GM10847 (cell line): ENCODE data around the gene RCC1.

Experiments
- POLR2A ChIP-seq: IDR thresholded peaks from 2 replicates; pipeline ENCODE4 v1.6.1; 2011; ENCODE audit not compliant: insufficient read length; ENCODE audit errors: extremely low read depth

The RCC1 gene

GRCh38 chr1:28505406-28506187, at the start of gene RCC1:
TSS of gene RCC1 (plus strand) at chr1:28506043. CDS start at chr1:28529867, 23,824 bp downstream.
- peak; percentile 88 for TF ChIP-seq POLR2A

- TF ChIP-seq POLR2A = no peak
Observed at GRCh38 chr1:28456078-28456477, 49.8 kb upstream of the RCC1 start.

- no peak for TF ChIP-seq POLR2A
Observed at GRCh38 chr1:28457678-28458077, 48.2 kb upstream of the RCC1 start.

- no peak for TF ChIP-seq POLR2A
Observed at GRCh38 chr1:28458237-28459228, 47.3 kb upstream of the RCC1 start.

GRCh38 chr1:28466226-28466778, 39.5 kb upstream of the RCC1 start:
- TF ChIP-seq POLR2A = no peak

GRCh38 chr1:28470146-28470545, 35.7 kb upstream of the RCC1 start:
- TF ChIP-seq POLR2A = no peak

GRCh38 chr1:28480308-28480707, 25.5 kb upstream of the RCC1 start:
- no peak for TF ChIP-seq POLR2A

- TF ChIP-seq POLR2A = no peak
Observed at GRCh38 chr1:28482138-28482537, 23.7 kb upstream of the RCC1 start.

GRCh38 chr1:28482702-28483101, 23.1 kb upstream of the RCC1 start:
- no peak for TF ChIP-seq POLR2A

GRCh38 chr1:28494737-28495136, 11.1 kb upstream of the RCC1 start:
- no peak for TF ChIP-seq POLR2A

GRCh38 chr1:28499553-28499952, 6.3 kb upstream of the RCC1 start:
- TF ChIP-seq POLR2A = no peak

GRCh38 chr1:28501925-28502324, 3.9 kb upstream of the RCC1 start:
- no peak for TF ChIP-seq POLR2A

- TF ChIP-seq POLR2A = no peak
Observed at GRCh38 chr1:28503117-28503516, 2.7 kb upstream of the RCC1 start.

GRCh38 chr1:28506907-28507246, 1.0 kb downstream of the RCC1 start:
- TF ChIP-seq POLR2A = no peak

GRCh38 chr1:28507247-28507645, 1.4 kb downstream of the RCC1 start:
- TF ChIP-seq POLR2A = peak; percentile 15

- peak; percentile 23 for TF ChIP-seq POLR2A
Observed at GRCh38 chr1:28507646-28508434, 2.0 kb downstream of the RCC1 start.

GRCh38 chr1:28508435-28508754, 2.6 kb downstream of the RCC1 start:
- TF ChIP-seq POLR2A = peak; percentile 8
